Hepatocyte (in vitro differentiated cells): Measurements from ENCODE around the gene RPL37A. TPM values are rescaled to one million over a fixed set of nuclear protein-coding genes. Genes with fewer than 3 reads are reported as not detected.

ENCODE experiments used
- DNase-seq: peaks from one replicate; pipeline ENCODE4 v3.0.0-alpha.2; 2016; ENCODE audit warnings: low spot score
- H2AFZ ChIP-seq: fragments of 200-600 bp; sonication (generic); 2 replicates; pipeline ENCODE4 v1.6.0; 2016; ENCODE audit warnings: antibody characterized with exemption, mild to moderate bottlenecking
- H3K27ac ChIP-seq: fragments of 200-600 bp; sonication (generic); 2 replicates; pipeline ENCODE4 v1.5.1; 2016; ENCODE audit warnings: mild to moderate bottlenecking
- H3K27me3 ChIP-seq: fragments of 200-600 bp; sonication (generic); 2 replicates; pipeline ENCODE4 v1.6.1; 2016
- H3K36me3 ChIP-seq: fragments of 200-600 bp; sonication (generic); replicated peaks from 2 replicates; pipeline ENCODE4 v1.5.1; 2016; ENCODE audit warnings: low read depth; ENCODE audit not compliant: insufficient read depth
- H3K4me1 ChIP-seq: fragments of 200-600 bp; sonication (generic); 2 replicates; pipeline ENCODE4 v1.5.1; 2016; ENCODE audit warnings: mild to moderate bottlenecking, moderate library complexity; ENCODE audit not compliant: insufficient read depth
- H3K4me2 ChIP-seq: fragments of 200-600 bp; sonication (generic); 2 replicates; pipeline ENCODE4 v1.6.0; 2016
- H3K4me3 ChIP-seq: fragments of 200-600 bp; sonication (generic); 2 replicates; pipeline ENCODE4 v1.5.1; 2016; ENCODE audit warnings: mild to moderate bottlenecking
- H3K79me2 ChIP-seq: fragments of 200-600 bp; sonication (generic); 2 replicates; pipeline ENCODE4 v1.6.0; 2017; ENCODE audit warnings: mild to moderate bottlenecking
- H3K9me2 ChIP-seq: fragments of 200-600 bp; sonication (generic); replicated peaks from 2 replicates; pipeline ENCODE4 v1.6.0; 2017; ENCODE audit warnings: mild to moderate bottlenecking; ENCODE audit not compliant: insufficient read depth
- H3K9me3 ChIP-seq: fragments of 200-600 bp; sonication (generic); 2 replicates; pipeline ENCODE4 v1.5.1; 2016; ENCODE audit warnings: low read depth, mild to moderate bottlenecking
- H4K20me1 ChIP-seq: fragments of 200-600 bp; sonication (generic); 2 replicates; pipeline ENCODE4 v1.6.0; 2016; ENCODE audit warnings: mild to moderate bottlenecking; ENCODE audit not compliant: insufficient read depth, poor library complexity, severe bottlenecking
- EZH2 ChIP-seq: fragments of 200-600 bp; sonication (generic); IDR thresholded peaks from 2 replicates; pipeline ENCODE4 v1.6.1; 2016; ENCODE audit warnings: antibody characterized with exemption, mild to moderate bottlenecking, borderline replicate concordance
- EZH2phosphoT487 ChIP-seq: fragments of 200-600 bp; sonication (generic); IDR thresholded peaks from one replicate; pipeline ENCODE4 v1.6.1; 2018; ENCODE audit warnings: antibody characterized with exemption, mild to moderate bottlenecking, low read depth, moderate library complexity; ENCODE audit not compliant: unreplicated experiment, severe bottlenecking
- WGBS: methylation state at CpG from one replicate; pipeline ENCODE4 v1.1.6; 2016; ENCODE audit warnings: low lambda C conversion rate; ENCODE audit errors: missing lambda C conversion rate; 5-methylcytosine and 5-hydroxymethylcytosine counted together
- polyA plus RNA-seq: library from polyadenylated mRNA; unstranded; fragments of >200 nt; fragmentation: Nextera tagmentation; extraction: Ambion mirVana; gene quantifications from 2 replicates; pipeline ENCODE4 v1.2.1, GENCODE V29; 2016
- total RNA-seq: library from RNA; depleted of rRNA; stranded (reverse); fragments of >200 nt; gene quantifications from 2 replicates; pipeline ENCODE4 v1.2.3, GENCODE V29; 2014
- TF ChIP-seq, protein P1 (sequence below): fragments of 200-600 bp; sonication (generic); IDR thresholded peaks from 2 replicates; pipeline ENCODE4 v1.5.1; 2016; ENCODE audit warnings: antibody characterized with exemption, mild to moderate bottlenecking; ENCODE audit not compliant: poor library complexity

Gene RPL37A
- total and polyA plus RNA-seq, 2 experiments from 2014 or later, result 1,060 to 1,119 TPM

DNA sequence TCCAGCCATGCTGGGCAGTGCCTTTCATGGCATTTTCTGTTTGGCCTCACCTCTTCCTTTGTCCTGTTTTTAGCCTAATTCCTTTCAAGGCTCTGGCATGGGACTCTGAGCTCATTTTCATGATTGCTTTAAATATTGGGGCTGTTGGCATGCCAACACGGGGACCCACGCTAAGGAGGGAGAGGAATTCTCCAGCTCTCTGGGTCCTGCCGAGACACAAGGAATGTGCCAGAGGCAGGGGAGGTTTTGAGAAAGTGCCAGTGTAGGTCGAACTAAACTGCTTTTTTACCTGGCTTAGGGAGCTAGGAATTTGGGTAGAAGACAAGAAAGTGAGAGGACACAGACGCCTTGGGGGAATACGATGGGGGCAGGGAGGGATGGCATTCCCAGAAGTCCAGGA is 42.3 kb downstream of the RPL37A start:
- Histone ChIP-seq H3K4me2 (no peak overlapping the region), H2AFZ (no peak overlapping the region), H3K27me3 (no peaks in the 10 kb centered on the region), H3K4me1 (peaks cover 26% of the 10 kb centered on the region), H3K79me2 (no peaks in the 10 kb centered on the region), H3K27ac (peak overlapping the region; percentile 36), H3K9me2 (no peaks in the 10 kb centered on the region), H3K36me3 (no peaks in the 10 kb centered on the region), H3K4me3 (no peak overlapping the region), H3K9me3 (no peaks in the 10 kb centered on the region), H4K20me1 (no peaks in the 10 kb centered on the region)
- TF ChIP-seq EZH2, result no peak
- no peak for TF ChIP-seq EZH2phosphoT487
- TF ChIP-seq, protein P1, sequence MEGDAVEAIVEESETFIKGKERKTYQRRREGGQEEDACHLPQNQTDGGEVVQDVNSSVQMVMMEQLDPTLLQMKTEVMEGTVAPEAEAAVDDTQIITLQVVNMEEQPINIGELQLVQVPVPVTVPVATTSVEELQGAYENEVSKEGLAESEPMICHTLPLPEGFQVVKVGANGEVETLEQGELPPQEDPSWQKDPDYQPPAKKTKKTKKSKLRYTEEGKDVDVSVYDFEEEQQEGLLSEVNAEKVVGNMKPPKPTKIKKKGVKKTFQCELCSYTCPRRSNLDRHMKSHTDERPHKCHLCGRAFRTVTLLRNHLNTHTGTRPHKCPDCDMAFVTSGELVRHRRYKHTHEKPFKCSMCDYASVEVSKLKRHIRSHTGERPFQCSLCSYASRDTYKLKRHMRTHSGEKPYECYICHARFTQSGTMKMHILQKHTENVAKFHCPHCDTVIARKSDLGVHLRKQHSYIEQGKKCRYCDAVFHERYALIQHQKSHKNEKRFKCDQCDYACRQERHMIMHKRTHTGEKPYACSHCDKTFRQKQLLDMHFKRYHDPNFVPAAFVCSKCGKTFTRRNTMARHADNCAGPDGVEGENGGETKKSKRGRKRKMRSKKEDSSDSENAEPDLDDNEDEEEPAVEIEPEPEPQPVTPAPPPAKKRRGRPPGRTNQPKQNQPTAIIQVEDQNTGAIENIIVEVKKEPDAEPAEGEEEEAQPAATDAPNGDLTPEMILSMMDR, result no peak
- 57% methylated on average over 6 of the region's 6 CpGs for WGBS
- DNase-seq, result no peak

DNA sequence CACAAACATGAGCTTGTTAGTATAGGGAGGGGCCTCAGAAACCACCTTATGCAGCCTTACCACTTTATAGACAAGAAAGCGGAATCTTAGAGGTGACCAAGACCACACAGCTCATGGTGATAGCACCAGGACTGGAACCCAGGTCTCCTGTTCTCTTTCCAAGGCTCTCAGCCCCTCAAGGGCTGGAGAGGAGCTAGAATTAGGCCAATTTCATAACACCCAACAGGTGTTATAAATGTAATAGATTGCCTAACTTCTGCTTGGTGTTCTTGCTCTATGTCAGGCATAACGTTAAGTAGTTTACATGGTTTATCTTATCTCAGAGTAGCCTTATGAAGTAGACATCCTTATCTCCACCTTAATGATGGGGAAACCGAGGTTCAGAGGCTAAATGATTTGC is 42.9 kb downstream of the RPL37A start:
- 48% methylated on average over 3 of the region's 3 CpGs for WGBS
- H3K27ac ChIP-seq, result no peak overlapping the region
- H3K9me3 ChIP-seq, result no peaks in the 10 kb centered on the region
- DNase-seq, result no peak
- no peak overlapping the region for H3K4me3 ChIP-seq
- H3K36me3 ChIP-seq, result no peaks in the 10 kb centered on the region
- H3K4me1 ChIP-seq, result peaks cover 20% of the 10 kb centered on the region
- H2AFZ ChIP-seq, result no peak overlapping the region
- H3K4me2 ChIP-seq, result no peak overlapping the region
- no peaks in the 10 kb centered on the region for H3K27me3 ChIP-seq
- H3K79me2 ChIP-seq, result no peaks in the 10 kb centered on the region
- H4K20me1 ChIP-seq, result no peaks in the 10 kb centered on the region
- TF ChIP-seq EZH2phosphoT487, result no peak
- no peak for TF ChIP-seq EZH2
- TF ChIP-seq, protein P1, result no peak
- no peaks in the 10 kb centered on the region for H3K9me2 ChIP-seq

GRCh38 chr2:216545359-216545758 is 46.7 kb downstream of the RPL37A start:
- TF ChIP-seq, protein P1, result no peak
- no peaks in the 10 kb centered on the region for H4K20me1 ChIP-seq
- H3K36me3 ChIP-seq, result no peaks in the 10 kb centered on the region
- no peaks in the 10 kb centered on the region for H3K27me3 ChIP-seq
- H3K9me2 ChIP-seq, result no peaks in the 10 kb centered on the region
- no peak overlapping the region for H3K4me3 ChIP-seq
- no peaks in the 10 kb centered on the region for H3K79me2 ChIP-seq
- WGBS, result 88% methylated on average over 4 of the region's 4 CpGs
- H3K4me2 ChIP-seq, result no peak overlapping the region
- no peak overlapping the region for H2AFZ ChIP-seq
- no peak for DNase-seq
- no peak overlapping the region for H3K27ac ChIP-seq
- no peaks in the 10 kb centered on the region for H3K9me3 ChIP-seq
- H3K4me1 ChIP-seq, result peaks cover 20% of the 10 kb centered on the region

- TF ChIP-seq EZH2phosphoT487 (no peak), EZH2 (no peak)
- TF ChIP-seq, protein P1, result no peak
- 76% methylated on average over 3 of the region's 3 CpGs for WGBS
- Histone ChIP-seq H4K20me1 (no peaks in the 10 kb centered on the region), H3K9me3 (no peaks in the 10 kb centered on the region), H3K36me3 (no peaks in the 10 kb centered on the region), H3K4me3 (no peak overlapping the region), H3K27ac (peak overlapping the region; percentile 11), H2AFZ (no peak overlapping the region), H3K79me2 (no peaks in the 10 kb centered on the region), H3K27me3 (no peaks in the 10 kb centered on the region), H3K9me2 (no peaks in the 10 kb centered on the region), H3K4me1 (peaks cover 22% of the 10 kb centered on the region), H3K4me2 (no peak overlapping the region)
- no peak for DNase-seq
Observed at GRCh38 chr2:216546241-216546640, 47.6 kb downstream of the RPL37A start.
